ENCODE data around the gene MTHFD1L. TPM values are rescaled to one million over a fixed set of nuclear protein-coding genes. Genes with fewer than 3 reads are reported as not detected.

MTHFD1L gene
- total RNA-seq, 4 donors from 2014 or later = 4.7 to 45.9 (median 24.0) TPM

- ATAC-seq (ENCODE audit: low FRiP score) = no peak
These were observed 276.2 kb downstream of the MTHFD1L start for GRCh38 chr6:151141685-151142084.

GRCh38 chr6:151142676-151143075 lies 277.2 kb downstream of the MTHFD1L start:
- DNase-seq (ENCODE audit: low spot score) = no peak
- TF ChIP-seq, protein P1, sequence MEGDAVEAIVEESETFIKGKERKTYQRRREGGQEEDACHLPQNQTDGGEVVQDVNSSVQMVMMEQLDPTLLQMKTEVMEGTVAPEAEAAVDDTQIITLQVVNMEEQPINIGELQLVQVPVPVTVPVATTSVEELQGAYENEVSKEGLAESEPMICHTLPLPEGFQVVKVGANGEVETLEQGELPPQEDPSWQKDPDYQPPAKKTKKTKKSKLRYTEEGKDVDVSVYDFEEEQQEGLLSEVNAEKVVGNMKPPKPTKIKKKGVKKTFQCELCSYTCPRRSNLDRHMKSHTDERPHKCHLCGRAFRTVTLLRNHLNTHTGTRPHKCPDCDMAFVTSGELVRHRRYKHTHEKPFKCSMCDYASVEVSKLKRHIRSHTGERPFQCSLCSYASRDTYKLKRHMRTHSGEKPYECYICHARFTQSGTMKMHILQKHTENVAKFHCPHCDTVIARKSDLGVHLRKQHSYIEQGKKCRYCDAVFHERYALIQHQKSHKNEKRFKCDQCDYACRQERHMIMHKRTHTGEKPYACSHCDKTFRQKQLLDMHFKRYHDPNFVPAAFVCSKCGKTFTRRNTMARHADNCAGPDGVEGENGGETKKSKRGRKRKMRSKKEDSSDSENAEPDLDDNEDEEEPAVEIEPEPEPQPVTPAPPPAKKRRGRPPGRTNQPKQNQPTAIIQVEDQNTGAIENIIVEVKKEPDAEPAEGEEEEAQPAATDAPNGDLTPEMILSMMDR (IDR thresholded peaks at IDR 0.05) = no peak
- no peak for ATAC-seq (ENCODE audit: low FRiP score)

More at GRCh38 chr6:151141685-151142084, 276.2 kb downstream of the MTHFD1L start:
- TF ChIP-seq, protein P1 (IDR thresholded peaks at IDR 0.05) = no peak
- DNase-seq (ENCODE audit: low spot score) = no peak

GRCh38 chr6:151143337-151143736 lies 277.8 kb downstream of the MTHFD1L start:
- TF ChIP-seq, protein P1 (IDR thresholded peaks at IDR 0.05) = no peak
- ATAC-seq (ENCODE audit: low FRiP score) (no peak), DNase-seq (ENCODE audit: low spot score) (no peak)

- DNase-seq (ENCODE audit: low spot score) = no peak
- ATAC-seq (ENCODE audit: low FRiP score) = no peak
- TF ChIP-seq, protein P1 (IDR thresholded peaks at IDR 0.05) = no peak
These were observed 278.3 kb downstream of the MTHFD1L start for GRCh38 chr6:151143806-151144205.

DNA sequence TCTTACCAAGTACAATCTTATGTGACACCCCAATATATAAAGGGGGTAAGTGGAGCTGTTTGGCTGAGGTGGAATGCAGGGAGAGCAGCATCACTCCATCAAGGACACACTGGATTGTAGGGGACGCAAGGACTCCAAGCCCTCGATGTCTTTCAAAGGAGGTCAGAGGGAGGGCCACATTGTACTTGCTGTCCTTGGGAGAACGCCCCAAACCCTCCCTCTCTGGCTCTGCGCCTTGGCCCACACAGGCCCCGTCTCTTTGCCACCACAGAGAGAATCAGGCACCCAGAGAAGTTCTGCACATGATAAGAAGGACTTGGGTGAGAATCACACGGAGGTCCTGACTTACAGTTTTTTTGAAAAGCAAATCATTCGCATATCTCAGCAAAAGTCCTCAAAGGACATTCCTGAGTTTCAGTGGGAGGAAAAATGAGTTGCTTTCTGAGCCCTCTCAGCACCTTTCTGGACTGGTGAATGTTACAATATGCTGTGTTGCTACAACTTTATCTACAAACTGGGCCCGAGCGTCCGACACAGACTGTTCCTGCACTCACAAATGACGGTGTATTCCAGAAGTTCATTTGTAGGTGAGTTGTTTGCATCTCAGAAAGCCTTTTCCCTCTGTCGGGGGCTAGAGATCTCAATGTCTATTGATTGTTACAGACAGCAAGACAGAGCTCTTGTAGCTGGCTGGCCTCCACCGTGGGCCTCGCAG lies 281.8 kb downstream of the MTHFD1L start:
- ATAC-seq (ENCODE audit: low FRiP score) (no peak), DNase-seq (ENCODE audit: low spot score) (no peak)
- TF ChIP-seq, protein P1 (IDR thresholded peaks at IDR 0.05) = no peak

DNA sequence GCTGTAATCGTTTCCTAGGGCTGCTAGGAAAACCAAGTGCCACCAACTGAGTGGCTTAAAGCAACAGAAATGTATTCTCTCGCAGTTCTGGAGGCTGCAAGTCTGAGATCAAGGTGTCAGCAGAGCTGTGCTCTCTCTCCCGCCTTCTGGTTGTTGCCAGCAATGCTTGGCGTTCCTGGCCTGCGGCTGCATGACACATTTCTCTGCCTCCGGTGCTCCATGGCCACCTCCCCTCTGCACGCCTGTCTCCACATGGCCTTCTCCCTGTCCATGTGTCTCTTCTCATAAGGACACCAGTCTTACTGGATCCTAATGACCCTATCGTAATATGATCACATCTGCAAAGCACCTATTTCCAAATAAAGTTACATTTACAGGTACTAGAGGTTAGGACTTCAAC lies 282.6 kb downstream of the MTHFD1L start:
- ATAC-seq (ENCODE audit: low FRiP score) = no peak

More for the DNA sequence above, 282.6 kb downstream of the MTHFD1L start:
- no peak for DNase-seq (ENCODE audit: low spot score)
- TF ChIP-seq, protein P1 (IDR thresholded peaks at IDR 0.05) = no peak
